Measurements from ENCODE around the gene SCAMP4.
"Not testable (repeated sequence)": the region's sequence is repeated elsewhere in the genome, so short reads cannot be mapped to it uniquely, and the experiment has no call there.

SCAMP4 gene

DNA sequence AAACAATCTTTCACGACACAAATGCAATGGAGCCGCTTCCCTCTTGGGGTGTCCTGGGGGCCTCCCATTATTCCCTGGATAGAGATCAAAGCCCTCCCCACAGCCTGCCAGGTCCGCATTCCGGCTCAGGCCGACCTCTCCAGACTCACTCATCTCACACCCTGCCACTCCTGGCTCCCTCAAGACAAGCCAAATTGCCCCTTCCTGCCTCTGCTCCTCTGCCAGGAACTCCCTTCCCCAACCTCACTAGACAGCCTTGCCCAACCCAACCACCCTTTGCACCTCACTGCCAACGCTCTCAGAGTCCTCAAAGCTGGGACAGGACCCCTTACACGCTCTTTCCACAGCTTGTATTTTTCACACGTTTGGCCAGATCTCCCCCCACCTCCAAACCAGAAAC is 21.4 kb upstream of the SCAMP4 start:
- no peak for DNase-seq

DNA sequence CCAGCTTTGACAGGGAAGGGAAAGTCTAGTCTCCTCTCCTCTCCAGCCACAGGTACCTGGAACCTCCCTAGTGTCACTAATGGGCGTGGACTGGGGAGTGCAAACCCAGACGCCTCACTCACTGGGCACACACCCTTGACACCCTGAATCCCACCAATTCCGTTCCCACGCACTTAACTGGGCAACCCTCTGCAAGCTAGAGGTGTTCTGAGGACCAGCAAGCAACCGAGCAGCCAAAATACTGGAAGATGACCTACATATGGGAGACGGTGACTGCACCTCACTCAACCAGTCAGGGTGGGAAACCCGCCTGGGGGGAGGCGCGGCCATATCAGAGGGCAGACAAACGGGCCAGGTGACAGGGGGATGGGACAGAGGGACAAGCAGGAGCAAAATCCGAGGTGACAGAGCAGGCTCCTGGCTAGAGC is 20.9 kb upstream of the SCAMP4 start:
- DNase-seq: no peak

DNA sequence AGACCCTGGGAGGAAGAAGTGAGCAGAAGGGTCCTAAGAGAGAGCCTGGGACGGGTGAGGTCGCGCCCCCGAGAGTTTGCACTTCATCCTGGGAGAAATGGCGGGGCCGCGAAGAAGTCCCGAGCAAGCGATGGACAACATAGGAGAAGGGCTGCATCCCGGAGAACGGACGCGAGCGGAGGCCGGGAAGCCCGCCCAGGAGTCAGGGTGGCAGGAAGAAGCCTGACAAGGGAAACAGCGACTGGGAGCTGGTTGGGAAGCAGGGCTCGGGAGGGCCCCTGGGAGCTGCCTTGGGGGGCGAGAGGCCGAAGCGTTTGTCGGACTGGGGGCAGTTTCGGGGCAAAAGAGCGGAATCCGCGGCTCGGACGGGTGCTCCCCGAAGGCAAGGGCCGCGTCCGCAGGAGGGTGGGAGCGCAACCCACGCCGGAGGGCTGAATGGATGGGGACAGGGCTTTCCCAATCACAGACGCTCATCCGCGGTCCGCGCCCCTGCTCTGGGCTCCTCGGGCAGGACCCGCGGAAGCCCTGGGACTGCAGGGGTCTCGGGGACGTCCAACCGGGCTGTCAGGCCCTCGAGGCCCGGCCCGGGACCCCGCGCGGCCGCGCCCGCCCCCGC is 20.4 kb upstream of the SCAMP4 start:
- DNase-seq: peak; percentile 46

DNA sequence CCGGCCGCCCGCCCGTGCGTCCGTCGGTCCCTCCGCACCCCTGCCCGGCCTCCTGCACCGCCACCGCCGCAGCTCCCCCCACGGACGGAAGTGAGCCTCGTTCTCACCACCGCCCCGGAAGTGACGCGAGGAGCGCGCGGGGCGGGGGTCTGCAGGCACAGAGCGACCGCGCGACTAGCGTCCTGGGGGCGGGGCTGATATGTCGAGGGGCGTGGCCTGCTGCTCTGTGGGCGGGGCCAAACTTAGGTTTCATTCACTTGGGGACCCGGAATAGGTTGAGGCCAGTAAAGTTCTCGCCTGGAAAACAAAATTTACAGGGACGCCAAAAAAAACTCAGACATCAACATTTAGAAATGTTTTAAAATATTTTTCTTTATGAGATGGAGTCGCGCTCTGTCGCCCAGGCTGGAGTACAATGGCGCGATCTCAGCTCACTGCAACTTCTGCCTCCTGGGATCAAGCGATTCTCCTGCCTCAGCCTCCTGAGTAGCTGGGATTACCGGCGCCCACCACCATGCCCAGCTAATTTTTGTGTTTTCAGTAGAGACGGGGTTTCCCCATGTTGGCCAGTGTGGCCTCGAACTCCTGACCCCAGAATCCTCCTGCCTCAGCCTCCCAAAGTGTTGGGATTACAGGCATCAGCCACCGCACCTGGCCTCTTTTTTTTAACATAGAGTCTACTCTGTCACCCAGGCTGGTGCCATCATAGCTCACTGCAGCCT is 19.6 kb upstream of the SCAMP4 start, which contains the start of gene ABHD17A:
Gene ABHD17A (minus strand): TSS at position 99 of the 722 bp plus-strand sequence. CDS start 3,930 bp downstream, outside the sequence.
- peak; percentile 95 for DNase-seq

DNA sequence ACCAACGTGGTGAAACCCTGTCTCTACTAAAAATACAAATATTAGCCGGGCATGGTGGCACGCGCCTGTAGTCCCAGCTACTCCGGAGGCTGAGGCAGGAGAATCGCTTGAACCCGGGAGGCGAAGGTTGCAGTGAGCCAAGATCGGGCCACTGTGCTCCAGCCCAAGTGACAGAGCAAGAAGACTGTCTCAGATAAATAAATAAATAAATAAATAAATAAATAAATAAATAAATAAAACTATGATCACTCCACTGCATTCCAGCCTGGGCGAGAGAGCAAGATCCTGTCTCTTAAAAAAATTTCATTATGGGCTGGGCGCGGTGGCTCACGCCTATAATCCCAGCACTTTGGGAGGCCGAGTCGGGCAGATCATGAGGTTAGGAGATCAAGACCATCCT is 18.8 kb upstream of the SCAMP4 start:
- not testable (repeated sequence) for DNase-seq

DNA sequence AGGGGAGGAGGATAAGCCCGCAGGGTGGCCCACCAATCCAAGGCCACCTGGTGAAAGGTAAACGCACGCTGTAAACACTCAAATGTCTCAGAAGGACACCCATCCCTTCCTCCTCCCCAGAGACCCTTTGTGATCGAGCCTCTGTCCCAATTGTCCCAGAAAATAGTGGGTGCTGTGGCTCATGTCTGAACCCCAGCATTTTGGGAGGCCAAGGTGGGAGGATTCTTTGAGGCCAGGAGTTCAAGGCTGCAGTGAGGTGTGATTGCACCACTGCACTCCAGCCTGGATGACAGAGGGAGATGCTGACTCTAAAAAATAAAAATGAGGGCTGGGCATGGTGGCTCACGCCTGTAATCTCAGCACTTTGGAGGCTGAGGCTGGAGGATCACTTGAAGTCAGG is 16.8 kb upstream of the SCAMP4 start:
- DNase-seq: no peak

DNA sequence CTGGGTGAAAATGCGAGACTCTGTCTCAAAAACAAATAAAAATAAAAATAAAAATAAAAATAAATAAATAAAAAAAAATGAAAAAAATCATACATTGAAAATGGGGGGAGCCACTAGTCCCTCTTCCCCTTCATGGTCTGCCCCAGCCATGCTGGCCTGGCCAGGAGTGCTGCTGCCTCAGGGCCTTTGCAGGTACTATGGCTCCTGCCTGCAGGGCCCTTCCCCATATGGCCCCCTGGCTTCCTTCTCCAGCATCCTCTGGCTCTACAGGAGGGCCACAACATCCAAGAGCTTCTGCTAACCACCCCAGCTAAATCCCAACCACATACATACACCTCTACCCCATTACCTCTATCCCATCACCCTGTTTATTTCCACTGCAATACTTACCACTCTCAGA is 15.3 kb upstream of the SCAMP4 start:
- DNase-seq: no peak

DNA sequence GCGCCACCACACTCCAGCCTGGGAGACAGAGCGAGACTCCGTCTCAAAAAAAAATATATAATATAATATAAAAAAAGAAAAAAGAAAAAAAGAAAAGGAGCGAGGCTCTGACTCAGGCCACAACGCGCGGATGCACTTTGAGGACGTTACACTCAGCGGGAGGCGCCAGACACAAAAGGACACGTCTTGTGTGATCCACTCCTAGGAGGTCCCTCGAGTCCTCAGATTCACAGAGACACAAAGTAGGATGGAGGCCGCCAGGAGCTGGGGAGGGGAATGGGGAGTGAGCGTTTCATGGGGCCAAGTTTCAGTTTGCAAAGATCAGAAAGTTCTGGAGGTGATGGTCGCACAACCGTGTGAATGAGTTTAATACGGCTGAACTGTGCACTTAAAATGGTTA is 11.4 kb upstream of the SCAMP4 start:
- no peak for DNase-seq

DNA sequence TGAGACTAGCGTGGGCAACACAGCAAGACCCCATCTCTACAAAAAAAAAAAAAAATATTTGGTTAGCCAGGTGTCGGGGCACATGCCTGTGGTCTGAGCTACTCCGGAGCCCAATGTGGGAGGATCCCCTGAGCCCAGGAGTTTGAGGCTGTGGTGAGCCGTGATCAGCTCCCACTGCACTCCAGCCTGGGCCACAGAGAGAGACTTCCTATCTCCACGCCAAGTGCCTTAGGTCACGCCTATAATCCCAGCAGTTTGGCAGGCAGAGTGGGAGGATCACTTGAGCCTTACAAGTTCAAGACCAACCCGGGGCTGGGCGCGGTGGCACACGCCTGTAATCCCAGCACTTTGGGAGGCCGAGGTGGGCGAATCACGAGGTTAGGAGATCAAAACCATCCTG is 8.7 kb upstream of the SCAMP4 start:
- no peak for DNase-seq

DNA sequence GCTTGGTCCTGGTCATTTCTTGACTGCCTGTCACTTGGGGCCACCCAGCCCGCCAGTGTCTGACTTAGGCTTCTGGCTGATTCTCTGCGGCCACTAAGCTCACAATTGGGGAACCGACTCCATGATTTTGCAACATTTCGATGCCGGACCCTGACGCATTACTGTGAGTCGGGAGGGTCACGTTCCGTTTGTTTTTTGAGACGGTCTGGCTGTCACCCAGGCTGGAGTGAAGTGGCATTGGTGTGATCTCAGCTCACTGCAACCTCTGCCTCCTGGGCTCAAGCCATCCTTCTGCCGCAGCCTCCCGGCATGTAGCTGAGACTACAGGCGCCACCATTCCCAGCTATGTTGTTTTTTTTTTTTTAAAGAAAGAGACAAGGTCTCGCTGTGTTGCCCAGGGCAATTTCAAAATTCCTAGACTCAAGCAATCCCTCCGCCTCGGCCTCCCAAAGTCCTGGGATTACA is 3.2 kb upstream of the SCAMP4 start:
- no peak for DNase-seq

DNA sequence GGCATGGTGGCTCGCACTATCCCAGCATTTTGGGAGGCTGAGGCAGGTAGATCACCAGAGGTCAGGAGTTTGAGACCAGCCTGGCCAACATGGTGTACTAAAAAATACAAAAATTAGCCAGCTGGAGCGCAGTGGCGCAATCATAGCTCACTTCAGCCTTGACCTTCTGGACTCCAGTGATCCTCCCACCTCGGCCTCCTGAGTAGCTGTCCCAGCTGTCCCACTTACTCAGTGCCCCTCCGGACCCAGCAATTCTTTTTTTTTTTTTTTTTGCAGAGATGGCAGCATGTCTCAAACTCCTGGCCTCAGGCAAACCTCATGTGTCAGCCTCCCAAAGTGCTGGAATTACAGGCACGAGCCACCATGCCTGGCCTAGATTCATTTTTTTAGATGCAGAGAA is 2.3 kb upstream of the SCAMP4 start:
- DNase-seq: no peak

DNA sequence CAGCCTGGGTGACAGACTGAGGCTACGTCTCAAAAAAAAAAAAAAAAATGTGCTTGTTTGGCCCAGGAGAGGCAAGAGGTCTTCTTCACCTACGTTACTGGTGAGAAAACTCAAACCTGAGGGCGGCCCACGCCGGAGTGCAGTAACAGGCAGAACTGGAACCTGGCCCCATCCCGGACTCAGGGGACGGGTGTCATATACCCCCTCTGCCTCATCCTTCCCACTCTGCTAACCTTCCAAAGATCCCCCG is 414 bp upstream of the SCAMP4 start:
- DNase-seq: no peak

DNA sequence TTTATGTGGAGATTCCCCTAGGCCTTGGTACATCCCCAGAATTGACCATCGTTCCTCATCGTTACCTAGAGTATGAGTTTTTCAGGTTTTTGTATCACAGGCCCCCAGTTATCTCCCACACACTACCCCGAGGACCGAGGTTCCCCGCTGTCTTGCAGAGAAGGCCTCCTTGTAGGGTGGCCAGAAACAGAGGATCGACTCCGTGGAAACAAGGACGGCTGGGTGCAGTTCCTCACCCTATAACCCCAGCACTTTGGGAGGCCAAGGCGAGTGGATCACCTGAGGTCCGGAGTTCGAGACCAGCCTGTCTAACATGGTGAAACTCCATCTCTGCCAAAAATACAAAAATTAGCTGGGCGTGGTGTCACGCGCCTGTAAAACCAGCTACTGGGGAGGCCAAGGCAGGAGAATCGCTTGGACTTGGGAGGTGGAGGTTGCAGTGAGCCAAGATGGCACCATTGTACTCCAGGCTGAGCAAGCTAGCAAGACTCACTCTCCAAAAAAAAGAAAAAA is 720 bp downstream of the SCAMP4 start:
- no peak for DNase-seq

DNA sequence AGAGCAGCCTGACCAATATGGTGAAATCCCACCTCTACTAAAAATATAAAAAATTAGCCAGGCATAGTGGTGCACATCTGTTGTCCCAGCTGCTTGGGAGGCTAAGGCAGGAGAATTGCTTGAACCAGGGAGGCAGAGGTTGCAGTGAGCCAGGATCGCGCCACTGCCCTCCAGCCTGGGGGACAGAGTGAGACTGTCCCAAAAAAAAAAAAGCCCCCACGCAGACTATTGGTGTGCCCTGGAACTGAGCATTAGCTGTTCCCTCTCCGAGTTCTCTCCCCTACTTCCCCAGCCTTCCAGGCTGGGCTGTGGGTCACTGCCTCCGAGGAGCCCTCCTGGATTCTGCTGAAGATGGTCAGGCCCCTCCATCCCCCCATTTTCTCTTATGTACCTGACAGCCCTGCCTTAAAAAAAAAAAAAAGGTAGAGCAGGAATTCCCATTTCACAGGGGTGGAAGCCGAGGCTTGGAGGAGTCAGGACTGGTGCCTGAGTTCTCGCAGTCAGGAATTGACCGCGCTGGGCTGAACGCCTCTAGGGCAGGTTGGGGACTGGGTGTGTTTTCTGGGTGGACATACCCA is 1.9 kb downstream of the SCAMP4 start:
- DNase-seq: no peak

DNA sequence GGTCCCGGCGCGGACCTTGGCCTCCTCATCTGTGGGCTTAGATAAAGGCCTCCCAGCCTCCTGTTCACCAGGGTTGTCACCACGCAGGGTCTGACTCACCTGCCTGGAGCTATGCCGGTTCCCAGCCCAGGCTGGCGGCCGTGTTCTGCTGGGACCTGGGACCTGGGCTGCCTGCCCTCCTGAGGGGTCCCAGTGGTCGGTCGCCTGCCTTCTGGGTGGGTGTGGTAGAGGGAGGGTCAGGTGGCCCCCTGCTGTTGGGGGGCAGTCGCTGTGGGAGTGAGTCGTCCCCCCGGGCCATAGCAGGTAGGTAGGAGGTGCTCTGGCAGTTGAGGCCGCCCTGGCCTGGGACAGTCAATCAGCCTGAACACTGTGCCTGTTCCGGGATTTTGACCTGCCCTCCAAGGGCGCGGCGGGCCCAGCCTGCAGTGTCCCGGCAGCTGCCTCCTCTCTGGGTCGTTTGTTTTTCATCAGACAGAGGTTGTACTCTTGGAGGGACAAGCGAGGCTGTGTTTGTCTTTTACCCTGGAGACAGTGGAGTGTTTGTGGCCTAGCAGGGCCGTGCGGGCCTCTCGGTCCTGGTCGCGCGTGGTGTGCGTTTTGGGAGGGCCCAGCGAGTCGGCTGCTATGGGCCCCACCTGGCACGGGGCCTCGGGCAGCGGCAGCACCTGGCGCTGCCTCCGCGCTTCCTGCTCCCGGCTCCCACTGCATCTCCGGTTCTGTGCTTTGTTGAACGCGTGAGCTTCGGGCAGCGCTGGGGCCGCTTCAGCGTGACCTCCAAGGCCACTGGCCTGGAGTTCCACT is 2.6 kb downstream of the SCAMP4 start:
- DNase-seq: peak; percentile 85

DNA sequence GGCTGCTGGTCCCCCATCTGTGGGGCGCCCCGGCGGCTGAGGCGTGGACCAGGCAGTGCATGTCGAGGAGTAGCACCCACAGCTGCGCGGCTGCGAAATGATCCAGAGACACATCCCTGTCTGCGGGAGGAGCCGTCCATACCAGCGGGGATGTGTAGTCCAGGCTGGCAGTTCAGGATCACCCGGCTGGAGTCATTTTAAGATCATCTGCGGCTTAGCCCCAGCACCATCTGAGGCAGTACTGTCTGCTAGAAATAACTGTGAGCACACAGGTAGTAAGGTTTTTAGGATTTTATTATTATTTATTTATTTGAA is 3.1 kb downstream of the SCAMP4 start:
- DNase-seq: peak; percentile 72

DNA sequence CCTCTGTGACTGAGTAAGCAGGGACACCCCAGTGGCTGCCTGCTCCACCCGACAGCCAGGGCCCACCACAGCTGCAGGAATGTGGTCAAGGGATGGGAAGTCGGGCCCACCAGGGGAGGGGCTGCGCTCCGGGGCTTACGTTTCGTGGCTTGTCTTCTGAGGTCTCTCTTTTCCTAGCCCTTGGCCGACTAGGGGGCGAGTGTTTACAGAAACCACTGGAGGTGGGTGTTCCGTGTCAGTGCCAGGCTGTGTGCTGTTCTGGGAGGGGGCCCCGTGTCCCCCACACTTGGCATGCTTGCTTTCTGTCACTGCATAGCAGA is 4.5 kb downstream of the SCAMP4 start:
- no peak for DNase-seq

DNA sequence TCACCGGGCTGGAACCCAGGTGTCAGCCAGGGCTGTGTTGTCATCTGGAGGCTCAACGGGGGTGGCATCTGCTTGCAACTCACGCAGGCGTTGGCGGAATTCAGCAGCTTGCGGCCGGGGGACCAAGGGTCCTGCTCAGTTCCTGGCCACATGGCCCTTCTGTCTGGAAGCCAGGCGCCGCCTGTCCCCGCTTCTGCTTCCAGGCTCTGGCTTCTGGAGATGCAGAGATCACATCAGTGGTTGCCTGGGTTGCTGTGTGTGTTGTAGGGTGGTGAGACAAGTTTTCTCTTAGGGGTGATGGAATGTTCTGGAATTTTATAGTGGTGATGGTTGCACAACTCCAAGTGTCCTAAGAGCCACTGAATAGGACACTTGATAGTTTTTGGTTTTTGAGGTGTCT is 5.0 kb downstream of the SCAMP4 start:
- DNase-seq: no peak

DNA sequence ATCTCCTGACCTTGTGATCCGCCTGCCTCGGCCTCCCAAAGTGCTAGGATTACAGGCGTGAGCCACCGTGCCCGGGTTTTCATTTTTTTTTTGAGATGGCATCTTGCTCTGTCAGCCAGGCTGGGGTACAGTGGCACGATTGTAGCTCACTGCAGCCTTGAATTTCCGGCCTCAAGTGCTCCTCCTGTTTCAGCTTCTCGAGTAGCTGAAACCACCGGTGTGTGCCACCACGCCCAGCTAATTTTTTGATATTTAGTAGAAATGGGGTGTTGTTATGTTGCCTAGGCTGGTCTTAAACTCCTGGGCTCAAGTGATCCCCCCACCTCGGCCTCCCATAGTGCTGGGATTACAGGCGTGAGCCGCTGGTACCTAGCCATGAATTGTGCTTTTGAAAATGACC is 5.9 kb downstream of the SCAMP4 start:
- DNase-seq: no peak

DNA sequence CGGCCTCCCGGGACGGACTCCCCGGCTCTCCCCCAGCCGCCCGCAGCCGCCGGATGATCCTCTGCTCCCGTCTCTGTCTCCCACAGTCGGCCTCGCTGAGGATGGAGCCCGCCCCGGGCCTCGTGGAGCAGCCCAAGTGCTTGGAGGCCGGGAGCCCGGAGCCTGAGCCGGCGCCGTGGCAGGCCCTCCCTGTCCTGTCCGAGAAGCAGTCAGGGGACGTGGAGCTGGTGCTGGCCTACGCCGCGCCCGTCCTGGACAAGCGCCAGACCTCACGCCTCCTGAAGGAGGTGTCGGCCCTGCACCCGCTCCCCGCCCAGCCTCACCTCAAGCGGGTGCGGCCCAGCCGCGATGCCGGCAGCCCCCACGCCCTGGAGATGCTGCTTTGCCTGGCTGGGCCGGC is 6.8 kb downstream of the SCAMP4 start:
- no peak for DNase-seq

DNA sequence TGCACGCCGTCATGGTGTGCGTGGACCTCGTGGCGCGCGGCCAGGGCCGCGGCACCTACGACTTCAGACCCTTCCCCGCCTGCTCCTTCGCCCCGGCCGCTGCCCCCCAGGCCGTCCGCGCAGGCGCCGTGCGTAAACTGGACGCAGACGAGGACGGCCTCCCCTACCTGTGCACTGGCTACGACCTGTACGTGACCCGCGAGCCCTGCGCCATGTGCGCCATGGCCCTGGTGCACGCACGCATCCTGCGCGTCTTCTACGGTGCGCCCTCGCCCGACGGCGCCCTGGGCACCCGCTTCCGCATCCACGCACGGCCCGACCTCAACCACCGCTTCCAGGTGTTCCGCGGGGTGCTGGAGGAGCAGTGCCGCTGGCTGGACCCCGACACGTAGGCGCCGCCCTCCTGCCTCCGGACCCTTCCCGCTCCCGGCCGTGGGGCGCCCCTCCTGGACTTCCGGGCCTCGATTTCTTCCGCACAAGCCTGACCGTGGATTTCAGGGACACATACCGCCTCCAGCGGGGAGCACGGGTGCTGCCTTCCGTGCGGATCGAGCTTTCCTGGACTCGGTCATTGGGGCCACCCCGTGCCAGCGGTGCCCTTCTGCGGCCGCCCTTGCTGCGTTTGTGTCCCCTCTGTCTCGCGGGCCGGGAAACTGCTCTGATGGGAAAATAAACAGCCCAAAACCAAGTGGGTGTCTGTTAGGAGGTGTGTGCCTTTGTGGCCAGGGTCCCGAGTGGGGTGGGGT is 7.7 kb downstream of the SCAMP4 start:
- DNase-seq: no peak

DNA sequence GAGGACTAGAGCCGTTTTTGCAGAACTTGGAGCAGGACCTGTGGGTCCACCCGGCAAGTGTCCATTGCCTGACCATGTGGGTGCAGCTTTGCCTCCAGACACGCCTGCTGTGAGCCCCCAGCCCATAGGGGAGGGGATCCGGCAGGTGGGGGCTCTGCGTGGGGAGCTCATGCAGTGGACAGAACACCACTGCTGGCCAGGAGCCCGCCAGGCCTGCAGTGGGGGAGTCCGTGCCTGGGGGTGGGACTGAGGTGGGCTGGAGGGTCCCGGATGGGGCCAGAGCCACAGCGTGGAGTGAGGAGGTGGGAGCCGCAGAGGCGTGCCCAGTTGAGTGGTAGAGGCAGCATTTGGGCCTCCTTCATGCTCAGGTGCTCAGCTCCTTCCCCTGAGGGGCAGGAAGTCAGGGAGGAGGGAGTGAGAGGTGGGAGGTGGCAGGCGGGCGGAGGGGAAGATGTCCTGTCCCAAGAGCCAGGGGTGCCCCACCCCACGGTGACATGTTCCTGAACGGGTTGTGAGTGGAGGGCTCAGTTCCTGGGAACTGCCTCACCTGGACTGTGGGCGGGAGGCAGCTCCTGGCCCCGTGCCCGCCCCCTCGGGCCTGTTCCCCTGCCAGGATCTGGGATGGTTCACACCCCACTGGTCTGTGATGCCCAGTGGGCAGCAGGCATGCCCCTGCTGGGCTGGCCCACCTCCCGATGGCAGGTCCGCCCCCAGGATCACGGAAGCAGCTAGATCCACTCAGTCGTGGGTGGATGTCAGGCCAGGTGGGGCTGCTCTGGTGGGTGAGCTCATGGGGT is 8.8 kb downstream of the SCAMP4 start:
- DNase-seq: no peak

All from DMS53 (cell line).